Stimulated activated CD8-positive, alpha-beta memory T cell treated with anti-CD3 and anti-CD28 coated beads, Interleukin-2, amount 100 ng/mL, for 1 hour (primary cell): Measurements from ENCODE around the gene ARHGEF33.

ENCODE experiments used
- DNase-seq, 2 donors: peaks; one replicate each; pipeline ENCODE4 v3.0.0-alpha.2; 2020; ENCODE audit warnings: low read depth in 2 of 2

Gene ARHGEF33

DNA sequence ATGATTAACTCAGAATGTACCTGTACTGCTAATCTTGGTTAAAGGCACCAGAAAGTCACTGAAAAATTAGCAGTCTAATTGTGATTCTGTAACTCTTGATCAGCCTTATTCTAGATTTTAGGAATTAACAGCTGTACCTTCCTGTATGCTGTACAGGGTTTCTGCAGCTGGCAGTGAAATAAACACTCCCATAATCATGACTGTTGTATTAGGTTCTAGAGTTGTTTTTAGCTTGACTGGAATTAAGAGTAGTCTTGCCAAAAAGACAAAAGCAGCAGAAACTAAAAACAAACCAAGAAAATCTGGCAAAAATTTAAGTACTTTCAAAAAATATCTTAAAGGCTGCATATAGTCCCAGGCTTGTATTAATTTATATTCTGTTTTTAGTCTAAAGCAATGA, 127.7 kb downstream of the ARHGEF33 start:
- DNase-seq: no peak

DNA sequence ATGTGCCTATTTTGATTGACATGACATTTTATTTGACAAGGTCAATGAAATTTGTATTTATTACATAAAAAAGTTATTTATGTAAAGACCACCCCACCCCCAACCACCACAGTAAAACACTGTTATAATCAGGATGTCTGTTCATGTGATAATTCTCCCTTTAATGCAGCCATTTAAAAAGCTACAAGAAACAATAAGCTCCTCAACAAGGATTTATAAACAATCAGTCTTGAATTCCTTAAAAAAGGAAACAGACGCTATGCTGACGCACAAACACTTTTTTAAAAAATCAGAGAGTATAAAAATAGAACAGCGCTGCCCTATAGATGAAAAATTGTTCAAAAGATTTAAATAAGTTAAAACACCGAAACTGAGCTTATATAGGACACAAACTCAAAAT, 129.0 kb downstream of the ARHGEF33 start:
- no peak for DNase-seq

DNA sequence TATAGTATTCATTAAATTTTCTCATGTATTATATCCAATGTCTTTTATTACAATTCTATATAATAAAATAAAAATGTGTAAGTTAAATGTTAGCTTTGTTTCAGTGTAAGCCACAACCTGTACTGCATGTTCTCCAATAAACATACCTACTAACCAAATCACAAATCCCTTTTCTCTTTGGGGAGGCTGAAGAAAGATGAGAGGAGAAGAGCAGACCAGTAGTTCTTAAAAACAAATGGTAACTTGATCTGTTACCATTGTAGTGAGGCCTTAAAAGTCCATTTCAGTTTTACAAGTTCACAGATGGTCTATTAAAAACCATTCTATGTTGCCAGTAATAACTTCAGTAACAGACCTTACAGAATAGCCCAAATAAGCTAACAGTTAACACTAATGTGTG, 130.7 kb downstream of the ARHGEF33 start:
- no peak for DNase-seq

DNA sequence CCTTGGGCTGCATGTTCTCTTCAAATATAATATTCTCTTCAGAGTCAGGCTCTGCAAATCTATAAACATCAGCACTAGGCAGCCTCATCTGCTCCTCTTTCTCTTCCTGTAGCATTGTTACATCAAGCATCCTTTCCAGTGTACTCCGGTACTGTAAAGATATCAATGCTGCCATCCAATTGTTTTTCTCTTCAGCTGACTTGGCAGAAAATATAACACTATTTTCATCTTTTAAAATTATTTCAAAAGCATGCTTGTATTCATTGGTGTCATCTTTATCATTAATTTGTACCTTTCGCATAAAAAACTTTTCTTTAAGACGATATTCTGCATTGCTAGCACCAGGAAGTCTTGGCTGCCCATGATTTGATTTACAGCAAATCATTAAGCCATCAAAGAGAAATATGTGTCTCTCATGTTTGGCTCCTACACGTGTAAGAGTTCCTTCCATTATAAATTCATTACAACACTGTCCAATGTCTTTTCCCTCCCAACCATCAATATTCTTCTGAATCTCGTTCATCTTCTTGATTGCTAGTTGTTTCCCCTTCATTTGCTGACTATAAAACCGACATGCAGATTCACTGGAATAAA, 133.1 kb downstream of the ARHGEF33 start:
- no peak for DNase-seq

DNA sequence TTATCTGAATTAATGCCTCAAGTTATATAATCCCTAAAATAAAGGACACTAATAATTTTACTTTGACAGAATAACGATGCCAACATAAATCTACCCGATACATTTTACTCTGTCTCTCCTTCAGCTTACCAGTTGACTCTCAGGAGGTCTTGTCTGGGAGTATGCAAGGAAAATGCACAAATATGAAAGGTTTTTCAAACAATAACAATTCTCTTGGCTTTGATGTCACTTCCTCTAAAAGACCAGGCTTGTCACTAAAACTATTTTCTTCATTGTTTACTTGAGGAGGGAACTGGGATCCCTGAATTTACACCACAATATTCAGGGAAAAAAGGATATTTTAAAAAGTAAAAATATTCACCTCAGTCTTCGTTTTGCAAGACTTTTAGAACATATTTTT, 134.0 kb downstream of the ARHGEF33 start:
- no peak for DNase-seq

DNA sequence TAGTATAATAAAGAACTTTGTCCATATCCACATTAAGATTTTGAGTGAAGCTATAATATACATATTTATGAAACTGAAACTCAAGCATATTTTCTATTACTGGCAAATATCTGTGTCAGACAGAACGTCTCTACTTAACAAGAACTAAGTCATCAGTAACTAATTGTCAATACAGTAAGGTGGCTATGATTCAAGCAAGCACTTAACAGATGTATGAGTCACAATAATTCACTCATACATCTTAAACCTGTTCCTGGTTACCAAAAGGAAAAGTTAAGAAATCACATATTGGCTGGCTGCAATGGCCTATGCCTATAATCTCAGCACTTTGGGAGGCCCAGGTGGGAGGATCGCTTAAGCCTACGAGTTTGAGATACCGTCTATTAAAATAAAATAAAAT, 135.2 kb downstream of the ARHGEF33 start:
- DNase-seq: no peak
